ENCODE measurements around the gene SSBP3.

GRCh38 chr1:54375298-54375697 lies 30.9 kb downstream of the SSBP3 start:
- TF ChIP-seq CTCF (IDR thresholded peaks at IDR 0.05) (no peak), EP300 (IDR thresholded peaks at IDR 0.05) (no peak)
